K562 (cell line): ENCODE data around the gene TOMM22.

Experiments used
- CTCF ChIP-seq, 3 experiments: IDR thresholded peaks in 2 of 3; conservative IDR thresholded peaks in 1 of 3; 2 replicates each; pipeline ENCODE4 v1.5.1; 2011 to 2012; ENCODE audit warnings: low read length in 3 of 3, mild to moderate bottlenecking in 3 of 3, control low read depth in 2 of 3, improper control_type of control experiment in 1 of 3, inconsistent platforms in 1 of 3, low read depth in 1 of 3, mixed read lengths in 1 of 3, moderate library complexity in 1 of 3; ENCODE audit not compliant: insufficient read depth in 2 of 3
- DLX4 ChIP-seq: fragments of 250-450 bp; sonication (Bioruptor Pico); IDR thresholded peaks from 2 replicates; pipeline ENCODE4 v1.6.1; 2021; ENCODE audit warnings: mild to moderate bottlenecking
- MAX ChIP-seq: sonication (generic); formaldehyde crosslinking; IDR thresholded peaks from 2 replicates; pipeline ENCODE4 v1.9.0; 2022; ENCODE audit warnings: mild to moderate bottlenecking, missing genetic modification reagents
- MED1 ChIP-seq: sonication (generic); formaldehyde crosslinking; IDR thresholded peaks from 2 replicates; pipeline ENCODE4 v1.8.1; 2023; ENCODE audit warnings: missing genetic modification reagents, borderline replicate concordance
- POLR2A ChIP-seq: fragments of 450-650 bp; conservative IDR thresholded peaks from 2 replicates; pipeline ENCODE4 v1.6.1; 2016
- POLR2AphosphoS5 ChIP-seq: IDR thresholded peaks from 2 replicates; pipeline ENCODE4 v1.6.1; 2011; ENCODE audit warnings: mild to moderate bottlenecking, low read depth, low read length, moderate library complexity; ENCODE audit not compliant: control insufficient read depth, insufficient read depth
- TFAP4 ChIP-seq: sonication (generic); formaldehyde crosslinking; IDR thresholded peaks from 2 replicates; pipeline ENCODE4 v1.8.0; 2022; ENCODE audit warnings: missing genetic modification reagents, mild to moderate bottlenecking, moderate library complexity, borderline replicate concordance
- ZBED1 ChIP-seq: IDR thresholded peaks from 2 replicates; pipeline ENCODE4 v1.6.1; 2014
- ZBTB49 ChIP-seq: sonication (generic); formaldehyde crosslinking; IDR thresholded peaks from 2 replicates; pipeline ENCODE4 v1.8.0; 2022; ENCODE audit warnings: missing genetic modification reagents, mild to moderate bottlenecking, borderline replicate concordance

GRCh38 chr22:38728871-38729796, 47.4 kb downstream of the TOMM22 start:
- TF ChIP-seq POLR2AphosphoS5 (no peak), ZBED1 (no peak), ZBTB49 (CRISPR knock-in tag) (no peak), CTCF (IDR thresholded peaks at IDR 0.05 in 2 of 3, conservative IDR thresholded peaks at IDR 0.05 in 1 of 3; ENCODE audit: insufficient read depth in 2 of 3, low read depth in 1 of 3, low read length in 3 of 3) (no peak), POLR2A (no peak), MED1 (CRISPR knock-in tag) (no peak), MAX (CRISPR knock-in tag) (no peak), TFAP4 (no peak), DLX4 (no peak)
